Neural cell (in vitro differentiated cells): Measurements from ENCODE around the gene GNG3. TPM values are rescaled to one million over a fixed set of nuclear protein-coding genes. Genes with fewer than 3 reads are reported as not detected.

ENCODE experiments used
- H2AFZ ChIP-seq: fragments of 200-600, 300-800 bp; sonication (generic), shearing (Covaris generic); 2 replicates; pipeline ENCODE4 v1.6.0; 2014; ENCODE audit warnings: low read depth, mild to moderate bottlenecking, antibody characterized with exemption, low read length, moderate library complexity
- H3F3A ChIP-seq: fragments of 200-600 bp; shearing (Covaris generic); 2 replicates; pipeline ENCODE4 v1.6.1; 2016; ENCODE audit warnings: mild to moderate bottlenecking, moderate library complexity, mixed read lengths, antibody characterized with exemption, low read length; ENCODE audit not compliant: insufficient read depth, poor library complexity, severe bottlenecking
- H3K27ac ChIP-seq: fragments of 200-600, 300-800 bp; sonication (generic), shearing (Covaris generic); 2 replicates; pipeline ENCODE4 v1.5.1; 2014; ENCODE audit warnings: mild to moderate bottlenecking, low read length, moderate library complexity
- H3K27me3 ChIP-seq: fragments of 300-800, 200-600 bp; sonication (generic), shearing (Covaris generic); 2 replicates; pipeline ENCODE4 v1.6.0; 2014; ENCODE audit warnings: mild to moderate bottlenecking, low read depth, low read length, moderate library complexity; ENCODE audit not compliant: insufficient read depth
- H3K36me3 ChIP-seq: fragments of 300-800, 200-600 bp; sonication (generic), shearing (Covaris generic); 2 replicates; pipeline ENCODE4 v1.5.1; 2014; ENCODE audit warnings: mild to moderate bottlenecking, antibody characterized with exemption, low read length, moderate library complexity; ENCODE audit not compliant: insufficient read depth
- H3K4me2 ChIP-seq: fragments of 300-800, 200-600 bp; sonication (generic), shearing (Covaris generic); 2 replicates; pipeline ENCODE4 v1.6.0; 2014; ENCODE audit warnings: mild to moderate bottlenecking, low read length
- H3K4me3 ChIP-seq: fragments of 300-800, 200-600 bp; sonication (generic), shearing (Covaris generic); 2 replicates; pipeline ENCODE4 v1.5.1; 2014; ENCODE audit warnings: mild to moderate bottlenecking, low read length, moderate library complexity
- H3K79me2 ChIP-seq: fragments of 200-600 bp; shearing (Covaris generic); replicated peaks from 2 replicates; pipeline ENCODE4 v1.6.0; 2014; ENCODE audit warnings: mild to moderate bottlenecking, low read length, moderate library complexity; ENCODE audit not compliant: insufficient read depth
- H3K9ac ChIP-seq: fragments of 300-800, 200-600 bp; sonication (generic), shearing (Covaris generic); 2 replicates; pipeline ENCODE4 v1.6.1; 2016; ENCODE audit warnings: mild to moderate bottlenecking, low read length, mixed read lengths
- H3K9me2 ChIP-seq: fragments of 200-600 bp; shearing (Covaris generic); 2 replicates; pipeline ENCODE4 v1.6.1; 2016; ENCODE audit warnings: mild to moderate bottlenecking, low read length, mixed read lengths; ENCODE audit not compliant: insufficient read depth
- H3K9me3 ChIP-seq: fragments of 200-600, 300-800 bp; sonication (generic), shearing (Covaris generic); 2 replicates; pipeline ENCODE4 v1.6.1; 2016; ENCODE audit warnings: mild to moderate bottlenecking, mixed run types, low read length, moderate library complexity, mixed read lengths
- H4K20me1 ChIP-seq: fragments of 200-600 bp; shearing (Covaris generic); 2 replicates; pipeline ENCODE4 v1.6.1; 2016; ENCODE audit warnings: mild to moderate bottlenecking, mixed run types; ENCODE audit not compliant: insufficient read depth
- CTCF ChIP-seq: fragments of 450-650 bp; IDR thresholded peaks from 2 replicates; pipeline ENCODE4 v1.5.1; 2014; ENCODE audit warnings: antibody characterized with exemption, mild to moderate bottlenecking, moderate library complexity; ENCODE audit not compliant: poor library complexity, severe bottlenecking
- EP300 ChIP-seq: fragments of 450-650 bp; conservative IDR thresholded peaks from 2 replicates; pipeline ENCODE4 v1.6.1; 2014; ENCODE audit warnings: antibody characterized with exemption, mild to moderate bottlenecking, moderate library complexity; ENCODE audit not compliant: poor library complexity, severe bottlenecking
- EZH2 ChIP-seq: fragments of 200-600, 300-800 bp; shearing (Covaris generic), sonication (generic); IDR thresholded peaks from 2 replicates; pipeline ENCODE4 v1.6.1; 2014; ENCODE audit warnings: antibody characterized with exemption, low read length, borderline replicate concordance, mild to moderate bottlenecking; ENCODE audit not compliant: insufficient read depth, poor library complexity, severe bottlenecking
- MXI1 ChIP-seq: fragments of 450-650 bp; conservative IDR thresholded peaks from 2 replicates; pipeline ENCODE4 v1.6.1; 2014; ENCODE audit warnings: antibody characterized with exemption, mild to moderate bottlenecking; ENCODE audit not compliant: poor library complexity, severe bottlenecking
- POLR2AphosphoS5 ChIP-seq: IDR thresholded peaks from 2 replicates; pipeline ENCODE4 v1.6.1; 2012
- RAD21 ChIP-seq: fragments of 450-650 bp; conservative IDR thresholded peaks from 2 replicates; pipeline ENCODE4 v1.6.1; 2014; ENCODE audit warnings: antibody characterized with exemption, mild to moderate bottlenecking, moderate library complexity
- REST ChIP-seq: IDR thresholded peaks from 2 replicates; pipeline ENCODE4 v1.6.1; 2012; ENCODE audit warnings: borderline replicate concordance
- SMC3 ChIP-seq: fragments of 450-650 bp; conservative IDR thresholded peaks from 2 replicates; pipeline ENCODE4 v1.6.1; 2014; ENCODE audit warnings: antibody characterized with exemption, mild to moderate bottlenecking, moderate library complexity; ENCODE audit not compliant: poor library complexity
- TAF1 ChIP-seq: IDR thresholded peaks from 2 replicates; pipeline ENCODE4 v1.6.1; 2012; ENCODE audit warnings: low read depth
- polyA plus RNA-seq: library from polyadenylated mRNA; depleted of rRNA; stranded (reverse); fragments of >200 nt; gene quantifications from 2 replicates; pipeline ENCODE4 v1.2.3, GENCODE V29; 2014

GNG3 gene
- polyA plus RNA-seq, 1 donor from 2014 or later: 121 TPM

GRCh38 chr11:62715150-62716130, 8.0 kb downstream of the GNG3 start:
- Histone ChIP-seq H4K20me1 (no peaks in the 10 kb centered on the region), H3F3A (no peaks in the 10 kb centered on the region), H2AFZ (no peak overlapping the region), H3K27me3 (no peaks in the 10 kb centered on the region), H3K9me2 (no peaks in the 10 kb centered on the region), H3K36me3 (peaks cover 13% of the 10 kb centered on the region), H3K9ac (no peak overlapping the region), H3K4me3 (no peak overlapping the region), H3K9me3 (no peaks in the 10 kb centered on the region), H3K27ac (no peak overlapping the region), H3K79me2 (peaks cover 3% of the 10 kb centered on the region), H3K4me2 (no peak overlapping the region)
- TF ChIP-seq EZH2 (no peak), TAF1 (no peak), REST (no peak), RAD21 (no peak), EP300 (no peak), CTCF (no peak), POLR2AphosphoS5 (no peak), SMC3 (no peak), MXI1 (no peak)

- Histone ChIP-seq H3K4me2 (no peak overlapping the region), H3K9ac (no peak overlapping the region), H3K9me2 (no peaks in the 10 kb centered on the region), H2AFZ (no peak overlapping the region), H3K4me3 (no peak overlapping the region), H3K27me3 (no peaks in the 10 kb centered on the region), H3K36me3 (peaks cover 12% of the 10 kb centered on the region), H3K27ac (no peak overlapping the region), H4K20me1 (no peaks in the 10 kb centered on the region), H3K79me2 (peaks cover 7% of the 10 kb centered on the region), H3K9me3 (no peaks in the 10 kb centered on the region), H3F3A (no peaks in the 10 kb centered on the region)
- TF ChIP-seq EZH2: no peak
Measured at GRCh38 chr11:62716206-62716605, 8.7 kb downstream of the GNG3 start.
